Karpas-422 (cell line): Measurements from ENCODE around the gene CSMD2. TPM values are rescaled to one million over a fixed set of nuclear protein-coding genes. Genes with fewer than 3 reads are reported as not detected.

Source experiments
- DNase-seq: peaks from one replicate; pipeline ENCODE4 v3.0.0-alpha.2; 2015
- H2AFZ ChIP-seq: fragments of 200-600 bp; sonication (generic); 2 replicates; pipeline ENCODE4 v1.6.1; 2014; ENCODE audit warnings: antibody characterized with exemption, low read length, mixed read lengths
- H3K27ac ChIP-seq: fragments of 200-600 bp; sonication (generic); 2 replicates; pipeline ENCODE4 v1.5.1; 2014; ENCODE audit warnings: mild to moderate bottlenecking, low read length, moderate library complexity
- H3K27me3 ChIP-seq: fragments of 200-600 bp; sonication (generic); 2 replicates; pipeline ENCODE4 v1.6.1; 2014; ENCODE audit warnings: low read length, mixed read lengths
- H3K36me3 ChIP-seq: fragments of 200-600 bp; sonication (generic); 2 replicates; pipeline ENCODE4 v1.6.1; 2014; ENCODE audit warnings: low read length, mixed read lengths; ENCODE audit not compliant: insufficient read depth
- H3K4me1 ChIP-seq: fragments of 200-600 bp; sonication (generic); 2 replicates; pipeline ENCODE4 v1.6.1; 2014; ENCODE audit warnings: mild to moderate bottlenecking, low read length, mixed read lengths
- H3K4me2 ChIP-seq: fragments of 200-600 bp; sonication (generic); 2 replicates; pipeline ENCODE4 v1.6.1; 2014; ENCODE audit warnings: low read length, low read depth, mild to moderate bottlenecking; ENCODE audit not compliant: poor library complexity, severe bottlenecking
- H3K4me3 ChIP-seq: fragments of 200-600 bp; sonication (generic); 2 replicates; pipeline ENCODE4 v1.5.1; 2014; ENCODE audit warnings: mild to moderate bottlenecking, antibody characterized with exemption, low read length, mixed read lengths
- H3K79me2 ChIP-seq: fragments of 200-600 bp; sonication (generic); 2 replicates; pipeline ENCODE4 v1.6.1; 2014; ENCODE audit warnings: mild to moderate bottlenecking, low read length, mixed read lengths
- H3K9ac ChIP-seq: fragments of 200-600 bp; sonication (generic); 2 replicates; pipeline ENCODE4 v1.6.0; 2014; ENCODE audit warnings: low read length
- H3K9me2 ChIP-seq: fragments of 200-600 bp; sonication (generic), shearing (Covaris generic); replicated peaks from 2 replicates; pipeline ENCODE4 v1.6.0; 2014; ENCODE audit warnings: mild to moderate bottlenecking, low read length, moderate library complexity; ENCODE audit not compliant: insufficient read depth
- H3K9me3 ChIP-seq: fragments of 300-700, 200-600 bp; sonication (generic); 2 replicates; pipeline ENCODE4 v1.6.1; 2014; ENCODE audit warnings: low read length, mixed read lengths
- H4K20me1 ChIP-seq: fragments of 200-600 bp; sonication (generic); 2 replicates; pipeline ENCODE4 v1.6.1; 2014; ENCODE audit warnings: mild to moderate bottlenecking, antibody characterized with exemption, low read length, low read depth; ENCODE audit not compliant: insufficient read depth
- total RNA-seq: library from RNA; depleted of rRNA; stranded (reverse); fragments of >200 nt; shearing (Covaris generic); gene quantifications from 2 replicates; pipeline ENCODE4 v1.2.3, GENCODE V29; 2014; ENCODE audit warnings: low replicate concordance

Gene CSMD2
- total RNA-seq, 1 experiment from 2014 or later, result 0.19 TPM

- Histone ChIP-seq H3K79me2 (no peaks in the 10 kb centered on the region), H3K27ac (no peak overlapping the region)
Measured at GRCh38 chr1:33602271-33602670, 562.8 kb downstream of the CSMD2 start.

GRCh38 chr1:33601751-33602150 lies 563.3 kb downstream of the CSMD2 start:
- Histone ChIP-seq H3K9ac (no peak overlapping the region), H3K27me3 (no peaks in the 10 kb centered on the region)

More at GRCh38 chr1:33602271-33602670, 562.8 kb downstream of the CSMD2 start:
- Histone ChIP-seq H2AFZ (no peak overlapping the region), H4K20me1 (no peaks in the 10 kb centered on the region), H3K4me2 (no peak overlapping the region), H3K4me1 (peaks cover 9% of the 10 kb centered on the region), H3K4me3 (no peak overlapping the region), H3K9me3 (no peaks in the 10 kb centered on the region), H3K9ac (no peak overlapping the region), H3K27me3 (no peaks in the 10 kb centered on the region), H3K36me3 (no peaks in the 10 kb centered on the region), H3K9me2 (no peaks in the 10 kb centered on the region)
- DNase-seq, result no peak

GRCh38 chr1:33599516-33600115 lies 565.4 kb downstream of the CSMD2 start:
- Histone ChIP-seq H3K4me2 (no peak overlapping the region), H3K9me3 (no peaks in the 10 kb centered on the region), H3K9me2 (no peaks in the 10 kb centered on the region), H3K9ac (no peak overlapping the region; the same call in 1 of the 2 replicates), H2AFZ (no peak overlapping the region; the same call in 1 of the 2 replicates), H3K4me3 (no peak overlapping the region), H3K27me3 (no peaks in the 10 kb centered on the region), H3K79me2 (no peaks in the 10 kb centered on the region), H3K27ac (no peak overlapping the region), H3K36me3 (no peaks in the 10 kb centered on the region), H4K20me1 (no peaks in the 10 kb centered on the region), H3K4me1 (peaks cover 9% of the 10 kb centered on the region)
- peak; percentile 61 for DNase-seq

More at GRCh38 chr1:33601751-33602150, 563.3 kb downstream of the CSMD2 start:
- DNase-seq, result no peak
- Histone ChIP-seq H3K4me2 (no peak overlapping the region), H3K79me2 (no peaks in the 10 kb centered on the region), H4K20me1 (no peaks in the 10 kb centered on the region), H3K36me3 (no peaks in the 10 kb centered on the region), H3K4me1 (peaks cover 9% of the 10 kb centered on the region), H3K9me2 (no peaks in the 10 kb centered on the region), H2AFZ (no peak overlapping the region), H3K4me3 (no peak overlapping the region), H3K27ac (no peak overlapping the region), H3K9me3 (no peaks in the 10 kb centered on the region)

- Histone ChIP-seq H3K9ac (no peak overlapping the region), H3K4me3 (no peak overlapping the region), H3K4me2 (no peak overlapping the region), H3K36me3 (no peaks in the 10 kb centered on the region), H3K4me1 (peaks cover 15% of the 10 kb centered on the region), H3K79me2 (no peaks in the 10 kb centered on the region), H3K9me2 (no peaks in the 10 kb centered on the region), H3K9me3 (no peaks in the 10 kb centered on the region), H3K27me3 (no peaks in the 10 kb centered on the region), H4K20me1 (no peaks in the 10 kb centered on the region), H2AFZ (no peak overlapping the region), H3K27ac (no peak overlapping the region)
- no peak for DNase-seq
Measured at GRCh38 chr1:33588726-33589125, 576.3 kb downstream of the CSMD2 start.

- Histone ChIP-seq H3K27ac (no peak overlapping the region), H3K79me2 (no peaks in the 10 kb centered on the region), H3K4me1 (peaks cover 7% of the 10 kb centered on the region), H3K27me3 (no peaks in the 10 kb centered on the region), H3K36me3 (no peaks in the 10 kb centered on the region), H3K9ac (no peak overlapping the region), H3K9me2 (no peaks in the 10 kb centered on the region), H4K20me1 (no peaks in the 10 kb centered on the region), H3K4me2 (no peak overlapping the region), H3K9me3 (no peaks in the 10 kb centered on the region), H3K4me3 (no peak overlapping the region), H2AFZ (no peak overlapping the region)
- DNase-seq, result no peak
Measured at GRCh38 chr1:33586795-33587194, 578.2 kb downstream of the CSMD2 start.

- H3K27me3 ChIP-seq, result no peaks in the 10 kb centered on the region
- no peak overlapping the region for H3K9ac ChIP-seq
- H4K20me1 ChIP-seq, result no peaks in the 10 kb centered on the region
- H3K79me2 ChIP-seq, result no peaks in the 10 kb centered on the region
- H3K4me1 ChIP-seq, result peaks cover 7% of the 10 kb centered on the region
- no peak overlapping the region for H2AFZ ChIP-seq
- H3K4me3 ChIP-seq, result no peak overlapping the region
- H3K4me2 ChIP-seq, result no peak overlapping the region
- DNase-seq, result no peak
- H3K9me2 ChIP-seq, result no peaks in the 10 kb centered on the region
- H3K36me3 ChIP-seq, result no peaks in the 10 kb centered on the region
- no peak overlapping the region for H3K27ac ChIP-seq
- H3K9me3 ChIP-seq, result no peaks in the 10 kb centered on the region
Measured at GRCh38 chr1:33586106-33586505, 578.9 kb downstream of the CSMD2 start.

GRCh38 chr1:33583567-33583966 lies 581.5 kb downstream of the CSMD2 start:
- no peak overlapping the region for H3K4me2 ChIP-seq
- no peaks in the 10 kb centered on the region for H3K9me2 ChIP-seq
- DNase-seq, result no peak
- no peaks in the 10 kb centered on the region for H3K36me3 ChIP-seq
- no peaks in the 10 kb centered on the region for H3K9me3 ChIP-seq
- no peak overlapping the region for H3K27ac ChIP-seq
- no peak overlapping the region for H3K4me3 ChIP-seq
- H3K27me3 ChIP-seq, result no peaks in the 10 kb centered on the region
- H4K20me1 ChIP-seq, result no peaks in the 10 kb centered on the region
- H3K4me1 ChIP-seq, result peaks cover 7% of the 10 kb centered on the region; the same call in 1 of the 2 replicates
- H3K9ac ChIP-seq, result no peak overlapping the region
- no peaks in the 10 kb centered on the region for H3K79me2 ChIP-seq
- no peak overlapping the region for H2AFZ ChIP-seq

GRCh38 chr1:33578557-33579448 lies 586.2 kb downstream of the CSMD2 start:
- Histone ChIP-seq H3K4me3 (no peak overlapping the region), H3K27me3 (0 out of 2 replicates have a peak, but pooled peaks cover 2% of the 10 kb centered on the region), H3K9me3 (no peaks in the 10 kb centered on the region), H3K9ac (no peak overlapping the region), H3K79me2 (no peaks in the 10 kb centered on the region), H3K36me3 (no peaks in the 10 kb centered on the region), H3K4me2 (no peak overlapping the region), H3K27ac (no peak overlapping the region), H3K4me1 (peaks cover 18% of the 10 kb centered on the region), H4K20me1 (no peaks in the 10 kb centered on the region), H3K9me2 (no peaks in the 10 kb centered on the region), H2AFZ (no peak overlapping the region)
- no peak for DNase-seq
